ENCODE results near the gene CCDC88C.

Gene CCDC88C

GRCh38 chr14:91338379-91338778 lies 79.2 kb downstream of the CCDC88C start:
- no peak for DNase-seq (ENCODE audit: low read depth, low spot score)
- no peak overlapping the region for H3K4me3 ChIP-seq (ENCODE audit: low read length)

- H3K4me3 ChIP-seq (ENCODE audit: low read length): no peak overlapping the region
- DNase-seq (ENCODE audit: low read depth, low spot score): no peak
Observed at GRCh38 chr14:91337699-91338335, 79.8 kb downstream of the CCDC88C start.

GRCh38 chr14:91336093-91336450 lies 81.5 kb downstream of the CCDC88C start:
- no peak for DNase-seq (ENCODE audit: low read depth, low spot score)
- H3K4me3 ChIP-seq (ENCODE audit: low read length): no peak overlapping the region

GRCh38 chr14:91335191-91336092 lies 82.2 kb downstream of the CCDC88C start:
- H3K4me3 ChIP-seq (ENCODE audit: low read length): no peak overlapping the region
- DNase-seq (ENCODE audit: low read depth, low spot score): no peak

- no peak for DNase-seq (ENCODE audit: low read depth, low spot score)
- H3K4me3 ChIP-seq (ENCODE audit: low read length): no peak overlapping the region
Observed at GRCh38 chr14:91333650-91334039, 84.0 kb downstream of the CCDC88C start.

- no peak overlapping the region for H3K4me3 ChIP-seq (ENCODE audit: low read length)
- DNase-seq (ENCODE audit: low read depth, low spot score): no peak
Observed at GRCh38 chr14:91332986-91333649, 84.5 kb downstream of the CCDC88C start.

- no peak for DNase-seq (ENCODE audit: low read depth, low spot score)
- H3K4me3 ChIP-seq (ENCODE audit: low read length): no peak overlapping the region
Observed at GRCh38 chr14:91332171-91332985, 85.2 kb downstream of the CCDC88C start.

- H3K4me3 ChIP-seq (ENCODE audit: low read length): no peak overlapping the region
- no peak for DNase-seq (ENCODE audit: low read depth, low spot score)
Observed at GRCh38 chr14:91331721-91332120, 85.9 kb downstream of the CCDC88C start.

GRCh38 chr14:91330856-91331255 lies 86.8 kb downstream of the CCDC88C start:
- H3K4me3 ChIP-seq (ENCODE audit: low read length): no peak overlapping the region
- DNase-seq (ENCODE audit: low read depth, low spot score): no peak

GRCh38 chr14:91330096-91330696 lies 87.4 kb downstream of the CCDC88C start:
- no peak overlapping the region for H3K4me3 ChIP-seq (ENCODE audit: low read length)
- no peak for DNase-seq (ENCODE audit: low read depth, low spot score)

- no peak overlapping the region for H3K4me3 ChIP-seq (ENCODE audit: low read length)
- DNase-seq (ENCODE audit: low read depth, low spot score): no peak
Observed at GRCh38 chr14:91329486-91330014, 88.1 kb downstream of the CCDC88C start.

- H3K4me3 ChIP-seq (ENCODE audit: low read length): no peak overlapping the region
- no peak for DNase-seq (ENCODE audit: low read depth, low spot score)
Observed at GRCh38 chr14:91328313-91329050, 89.1 kb downstream of the CCDC88C start.

GRCh38 chr14:91327661-91328312 lies 89.8 kb downstream of the CCDC88C start:
- DNase-seq (ENCODE audit: low read depth, low spot score): no peak
- H3K4me3 ChIP-seq (ENCODE audit: low read length): no peak overlapping the region

GRCh38 chr14:91327250-91327595 lies 90.4 kb downstream of the CCDC88C start:
- no peak for DNase-seq (ENCODE audit: low read depth, low spot score)
- no peak overlapping the region for H3K4me3 ChIP-seq (ENCODE audit: low read length)

GRCh38 chr14:91326514-91327249 lies 90.9 kb downstream of the CCDC88C start:
- no peak overlapping the region for H3K4me3 ChIP-seq (ENCODE audit: low read length)
- no peak for DNase-seq (ENCODE audit: low read depth, low spot score)

GRCh38 chr14:91324606-91325575 lies 92.7 kb downstream of the CCDC88C start:
- no peak for DNase-seq (ENCODE audit: low read depth, low spot score)
- no peak overlapping the region for H3K4me3 ChIP-seq (ENCODE audit: low read length)
